K562 (cell line): Measurements from ENCODE around the gene C1orf167. TPM values are rescaled to one million over a fixed set of nuclear protein-coding genes. Genes with fewer than 3 reads are reported as not detected.

Experiments used
- JUND ChIP-seq, 2 experiments: IDR thresholded peaks; 2 replicates in 1 of 2; 3 replicates in 1 of 2; pipeline ENCODE4 v1.6.1; 2011; ENCODE audit warnings: borderline replicate concordance in 2 of 2, low read depth in 2 of 2, low read length in 2 of 2, improper control_type of control experiment in 1 of 2, missing biosample characterization in 1 of 2, missing genetic modification characterization in 1 of 2, missing genetic modification reagents in 1 of 2
- MTF1 ChIP-seq: fragments of 250-450 bp; sonication (Bioruptor Pico); IDR thresholded peaks from 2 replicates; pipeline ENCODE4 v1.9.0; 2021; ENCODE audit warnings: moderate library complexity, mild to moderate bottlenecking, inconsistent platforms, borderline replicate concordance
- U2AF1 ChIP-seq: fragments of 200-400 bp; formaldehyde crosslinking; optimal IDR thresholded peaks from 2 replicates; pipeline ENCODE3; 2017; ENCODE audit warnings: mild to moderate bottlenecking, low read depth, low read length, moderate library complexity
- ZNF253 ChIP-seq: fragments of 250-450 bp; sonication (Bioruptor Pico); conservative IDR thresholded peaks from 2 replicates; pipeline ENCODE4 v1.6.1; 2021; ENCODE audit warnings: mild to moderate bottlenecking
- polyA plus RNA-seq, 8 experiments: library from polyadenylated mRNA; depleted of rRNA in 4 of 8; stranded (reverse) in 5 of 8; unstranded in 3 of 8; fragments of >200 nt; fragmentation: Nextera tagmentation in 2 of 8; fragmentation: Illumina TruSeq in 1 of 8; extraction: Ambion mirVana in 2 of 8; extraction: Trizol in 1 of 8; gene quantifications; 2 replicates each; pipeline versions ENCODE4 v1.2.1 to v1.2.3, GENCODE V29; 2011 to 2014; ENCODE audit warnings: inconsistent platforms in 1 of 8, missing spikeins in 1 of 8
- total RNA-seq, 7 experiments: library from RNA; depleted of rRNA in 6 of 7; stranded (reverse); fragments of >200 nt in 6 of 7; fragmentation: Illumina TruSeq in 2 of 7; extraction: Trizol in 2 of 7; gene quantifications; 2 replicates each; pipeline versions ENCODE4 v1.2.1 to v1.2.3, GENCODE V29; 2011 to 2021; ENCODE audit warnings: low replicate concordance in 1 of 7
- TF ChIP-seq, protein P1 (sequence below): fragments of 450-650 bp; IDR thresholded peaks from 2 replicates; pipeline ENCODE4 v1.7.0; 2016; ENCODE audit warnings: borderline replicate concordance
- TF ChIP-seq, protein P2 (sequence below): fragments of 450-650 bp; formaldehyde crosslinking; IDR thresholded peaks from 2 replicates; pipeline ENCODE4 v1.4.0; 2020; ENCODE audit warnings: mild to moderate bottlenecking, moderate library complexity
- TF ChIP-seq, protein P3 (sequence below): sonication (generic); formaldehyde crosslinking; IDR thresholded peaks from 2 replicates; pipeline ENCODE4 v1.5.0; 2020; ENCODE audit warnings: missing genetic modification reagents
- TF ChIP-seq, protein P4 (sequence below): fragments of 250-450 bp; sonication (Bioruptor Pico); IDR thresholded peaks from 2 replicates; pipeline ENCODE4 v1.8.0; 2022; ENCODE audit warnings: inconsistent platforms
- TF ChIP-seq, protein P5 (sequence below), 2 experiments: fragments of 450-650 bp; formaldehyde crosslinking in 1 of 2; IDR thresholded peaks; 2 replicates each; pipeline versions ENCODE4 v1.4.0 to v1.6.1; 2014 to 2020; ENCODE audit warnings: mild to moderate bottlenecking in 2 of 2, borderline replicate concordance in 1 of 2, low read depth in 1 of 2

The C1orf167 gene
- total and polyA plus RNA-seq, 9 of the 15 experiments (the other 6 are each of a cell fraction or from before 2014, with no cell fraction given), result 0.22 to 0.86 (median 0.31) TPM; not detected in 2

DNA sequence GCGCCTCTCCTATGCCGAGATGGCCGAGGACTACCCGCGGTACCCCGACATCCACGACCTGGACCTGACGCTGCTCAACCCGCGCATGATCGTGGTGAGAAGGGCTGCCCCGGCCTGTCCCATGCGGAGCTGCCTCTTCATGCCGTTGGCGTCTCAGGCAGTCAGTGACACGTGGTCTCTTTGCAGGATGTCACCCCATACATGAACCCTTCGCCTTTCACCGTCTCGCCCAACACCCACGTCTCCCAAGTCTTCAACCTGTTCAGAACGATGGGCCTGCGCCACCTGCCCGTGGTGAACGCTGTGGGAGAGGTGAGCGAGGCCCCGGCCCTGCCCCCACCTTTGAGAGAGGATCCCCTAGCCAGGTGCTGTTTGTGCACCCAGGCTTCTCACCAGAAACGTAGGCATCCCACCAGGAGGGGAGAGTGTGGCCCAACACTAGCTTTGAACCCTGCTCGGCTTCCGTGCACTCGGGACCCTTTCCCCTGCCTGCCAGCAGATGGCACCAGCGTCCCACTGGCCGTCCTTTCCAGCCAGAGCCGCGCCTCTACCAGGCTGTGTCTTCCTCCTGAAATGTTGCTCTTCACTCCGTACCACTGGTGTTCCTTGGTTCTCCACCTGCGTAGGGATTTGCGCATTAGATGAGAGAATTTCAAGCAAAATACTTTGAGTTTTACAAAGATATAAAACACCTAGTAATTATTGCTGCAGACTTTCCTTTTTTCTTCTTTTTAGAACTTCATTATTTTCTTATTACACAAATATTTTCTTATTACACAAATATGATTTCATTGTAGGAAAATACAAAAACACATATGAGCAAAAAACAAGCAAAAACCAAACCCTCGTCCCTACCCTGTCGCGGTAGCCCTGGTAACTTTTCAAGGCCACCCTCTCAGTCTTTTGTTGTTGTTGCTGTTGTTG, 76.6 kb downstream of the C1orf167 start (continued):
- TF ChIP-seq, protein P1, sequence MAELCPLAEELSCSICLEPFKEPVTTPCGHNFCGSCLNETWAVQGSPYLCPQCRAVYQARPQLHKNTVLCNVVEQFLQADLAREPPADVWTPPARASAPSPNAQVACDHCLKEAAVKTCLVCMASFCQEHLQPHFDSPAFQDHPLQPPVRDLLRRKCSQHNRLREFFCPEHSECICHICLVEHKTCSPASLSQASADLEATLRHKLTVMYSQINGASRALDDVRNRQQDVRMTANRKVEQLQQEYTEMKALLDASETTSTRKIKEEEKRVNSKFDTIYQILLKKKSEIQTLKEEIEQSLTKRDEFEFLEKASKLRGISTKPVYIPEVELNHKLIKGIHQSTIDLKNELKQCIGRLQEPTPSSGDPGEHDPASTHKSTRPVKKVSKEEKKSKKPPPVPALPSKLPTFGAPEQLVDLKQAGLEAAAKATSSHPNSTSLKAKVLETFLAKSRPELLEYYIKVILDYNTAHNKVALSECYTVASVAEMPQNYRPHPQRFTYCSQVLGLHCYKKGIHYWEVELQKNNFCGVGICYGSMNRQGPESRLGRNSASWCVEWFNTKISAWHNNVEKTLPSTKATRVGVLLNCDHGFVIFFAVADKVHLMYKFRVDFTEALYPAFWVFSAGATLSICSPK, result no peak
- TF ChIP-seq, protein P2, sequence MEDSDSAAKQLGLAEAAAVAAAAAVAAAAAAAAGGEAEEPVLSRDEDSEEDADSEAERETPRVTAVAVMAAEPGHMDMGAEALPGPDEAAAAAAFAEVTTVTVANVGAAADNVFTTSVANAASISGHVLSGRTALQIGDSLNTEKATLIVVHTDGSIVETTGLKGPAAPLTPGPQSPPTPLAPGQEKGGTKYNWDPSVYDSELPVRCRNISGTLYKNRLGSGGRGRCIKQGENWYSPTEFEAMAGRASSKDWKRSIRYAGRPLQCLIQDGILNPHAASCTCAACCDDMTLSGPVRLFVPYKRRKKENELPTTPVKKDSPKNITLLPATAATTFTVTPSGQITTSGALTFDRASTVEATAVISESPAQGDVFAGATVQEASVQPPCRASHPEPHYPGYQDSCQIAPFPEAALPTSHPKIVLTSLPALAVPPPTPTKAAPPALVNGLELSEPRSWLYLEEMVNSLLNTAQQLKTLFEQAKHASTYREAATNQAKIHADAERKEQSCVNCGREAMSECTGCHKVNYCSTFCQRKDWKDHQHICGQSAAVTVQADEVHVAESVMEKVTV (CRISPR knock-in tag), result peak; percentile 99
- TF ChIP-seq MTF1 (CRISPR knock-in tag), result no peak
- no peak for TF ChIP-seq ZNF253
- TF ChIP-seq, protein P3, sequence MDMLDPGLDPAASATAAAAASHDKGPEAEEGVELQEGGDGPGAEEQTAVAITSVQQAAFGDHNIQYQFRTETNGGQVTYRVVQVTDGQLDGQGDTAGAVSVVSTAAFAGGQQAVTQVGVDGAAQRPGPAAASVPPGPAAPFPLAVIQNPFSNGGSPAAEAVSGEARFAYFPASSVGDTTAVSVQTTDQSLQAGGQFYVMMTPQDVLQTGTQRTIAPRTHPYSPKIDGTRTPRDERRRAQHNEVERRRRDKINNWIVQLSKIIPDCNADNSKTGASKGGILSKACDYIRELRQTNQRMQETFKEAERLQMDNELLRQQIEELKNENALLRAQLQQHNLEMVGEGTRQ (CRISPR knock-in tag), result no peak
- no peak for TF ChIP-seq U2AF1
- TF ChIP-seq, protein P4, sequence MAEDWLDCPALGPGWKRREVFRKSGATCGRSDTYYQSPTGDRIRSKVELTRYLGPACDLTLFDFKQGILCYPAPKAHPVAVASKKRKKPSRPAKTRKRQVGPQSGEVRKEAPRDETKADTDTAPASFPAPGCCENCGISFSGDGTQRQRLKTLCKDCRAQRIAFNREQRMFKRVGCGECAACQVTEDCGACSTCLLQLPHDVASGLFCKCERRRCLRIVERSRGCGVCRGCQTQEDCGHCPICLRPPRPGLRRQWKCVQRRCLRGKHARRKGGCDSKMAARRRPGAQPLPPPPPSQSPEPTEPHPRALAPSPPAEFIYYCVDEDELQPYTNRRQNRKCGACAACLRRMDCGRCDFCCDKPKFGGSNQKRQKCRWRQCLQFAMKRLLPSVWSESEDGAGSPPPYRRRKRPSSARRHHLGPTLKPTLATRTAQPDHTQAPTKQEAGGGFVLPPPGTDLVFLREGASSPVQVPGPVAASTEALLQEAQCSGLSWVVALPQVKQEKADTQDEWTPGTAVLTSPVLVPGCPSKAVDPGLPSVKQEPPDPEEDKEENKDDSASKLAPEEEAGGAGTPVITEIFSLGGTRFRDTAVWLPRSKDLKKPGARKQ, result no peak
- TF ChIP-seq, protein P5, sequence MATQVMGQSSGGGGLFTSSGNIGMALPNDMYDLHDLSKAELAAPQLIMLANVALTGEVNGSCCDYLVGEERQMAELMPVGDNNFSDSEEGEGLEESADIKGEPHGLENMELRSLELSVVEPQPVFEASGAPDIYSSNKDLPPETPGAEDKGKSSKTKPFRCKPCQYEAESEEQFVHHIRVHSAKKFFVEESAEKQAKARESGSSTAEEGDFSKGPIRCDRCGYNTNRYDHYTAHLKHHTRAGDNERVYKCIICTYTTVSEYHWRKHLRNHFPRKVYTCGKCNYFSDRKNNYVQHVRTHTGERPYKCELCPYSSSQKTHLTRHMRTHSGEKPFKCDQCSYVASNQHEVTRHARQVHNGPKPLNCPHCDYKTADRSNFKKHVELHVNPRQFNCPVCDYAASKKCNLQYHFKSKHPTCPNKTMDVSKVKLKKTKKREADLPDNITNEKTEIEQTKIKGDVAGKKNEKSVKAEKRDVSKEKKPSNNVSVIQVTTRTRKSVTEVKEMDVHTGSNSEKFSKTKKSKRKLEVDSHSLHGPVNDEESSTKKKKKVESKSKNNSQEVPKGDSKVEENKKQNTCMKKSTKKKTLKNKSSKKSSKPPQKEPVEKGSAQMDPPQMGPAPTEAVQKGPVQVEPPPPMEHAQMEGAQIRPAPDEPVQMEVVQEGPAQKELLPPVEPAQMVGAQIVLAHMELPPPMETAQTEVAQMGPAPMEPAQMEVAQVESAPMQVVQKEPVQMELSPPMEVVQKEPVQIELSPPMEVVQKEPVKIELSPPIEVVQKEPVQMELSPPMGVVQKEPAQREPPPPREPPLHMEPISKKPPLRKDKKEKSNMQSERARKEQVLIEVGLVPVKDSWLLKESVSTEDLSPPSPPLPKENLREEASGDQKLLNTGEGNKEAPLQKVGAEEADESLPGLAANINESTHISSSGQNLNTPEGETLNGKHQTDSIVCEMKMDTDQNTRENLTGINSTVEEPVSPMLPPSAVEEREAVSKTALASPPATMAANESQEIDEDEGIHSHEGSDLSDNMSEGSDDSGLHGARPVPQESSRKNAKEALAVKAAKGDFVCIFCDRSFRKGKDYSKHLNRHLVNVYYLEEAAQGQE (IDR thresholded peaks at IDR 0.05; ENCODE audit: borderline replicate concordance), result peak; percentile 96
- TF ChIP-seq, protein P5 (CRISPR knock-in tag; IDR thresholded peaks at IDR 0.05; ENCODE audit: low read depth), result peak; percentile 68; the same call in 1 of the 2 replicates
- TF ChIP-seq JUND (IDR thresholded peaks at IDR 0.05; ENCODE audit: borderline replicate concordance, low read depth, low read length), result peak; percentile 52; the same call in 1 of the 2 replicates
- peak; percentile 56; the same call in 1 of the 3 replicates for TF ChIP-seq JUND (tag; IDR thresholded peaks at IDR 0.05; ENCODE audit: borderline replicate concordance, low read depth, low read length)
